ENCODE measurements around the gene GRAMD1A. TPM values are rescaled to one million over a fixed set of nuclear protein-coding genes. Genes with fewer than 3 reads are reported as not detected.

The GRAMD1A gene
- total RNA-seq, 2 experiments from 2014 or later = 76.2 to 81.8 TPM

GRCh38 chr19:35052599-35053190, 52.6 kb downstream of the GRAMD1A start:
- Mint-ChIP-seq H3K27me3 (ENCODE audit: low read depth) (no peaks in the 10 kb centered on the region), H3K4me3 (no peak overlapping the region), H3K9me3 (ENCODE audit: insufficient read depth) (no peaks in the 10 kb centered on the region), H3K27ac (no peak overlapping the region), H3K36me3 (ENCODE audit: low read depth) (no peaks in the 10 kb centered on the region), H3K4me1 (ENCODE audit: low read depth) (no peaks in the 10 kb centered on the region)
- no peak for DNase-seq
- ChIA-PET CTCF (interaction anchor here (1.6 to 3.9 kb wide), 2 partner anchors 9 to 14 kb away, joined by 3 to 20 read pairs; no protein-coding TSS in a partner anchor), POLR2A (no interaction called here)
- ATAC-seq = no peak

- Mint-ChIP-seq H3K27me3 (ENCODE audit: low read depth) (no peaks in the 10 kb centered on the region), H3K27ac (no peak overlapping the region), H3K4me3 (no peak overlapping the region), H3K4me1 (ENCODE audit: low read depth) (no peaks in the 10 kb centered on the region), H3K9me3 (ENCODE audit: insufficient read depth) (no peaks in the 10 kb centered on the region), H3K36me3 (ENCODE audit: low read depth) (no peaks in the 10 kb centered on the region)
- no peak for ATAC-seq
- ChIA-PET POLR2A (no interaction called here), CTCF (interaction anchor here (1.3 to 3.9 kb wide), 2 partner anchors 10 to 38 kb away, joined by 3 to 20 read pairs; no protein-coding TSS in a partner anchor)
- DNase-seq = no peak
These were observed 53.7 kb downstream of the GRAMD1A start for GRCh38 chr19:35053667-35054293.

- H3K27ac Mint-ChIP-seq = no peak overlapping the region
- POLR2A ChIA-PET = no interaction called here
- H3K4me1 Mint-ChIP-seq (ENCODE audit: low read depth) = no peaks in the 10 kb centered on the region
- H3K4me3 Mint-ChIP-seq = no peak overlapping the region
- no peak for ATAC-seq
- DNase-seq = no peak
- CTCF ChIA-PET = interaction anchor here (1.3 to 3.9 kb wide), 3 partner anchors 11 to 37 kb away, joined by 3 to 20 read pairs (median 10); no protein-coding TSS in a partner anchor
- H3K36me3 Mint-ChIP-seq (ENCODE audit: low read depth) = no peaks in the 10 kb centered on the region
- no peaks in the 10 kb centered on the region for H3K9me3 Mint-ChIP-seq (ENCODE audit: insufficient read depth)
- no peaks in the 10 kb centered on the region for H3K27me3 Mint-ChIP-seq (ENCODE audit: low read depth)
These were observed 54.5 kb downstream of the GRAMD1A start for GRCh38 chr19:35054626-35055025.

- ATAC-seq (peak; percentile 53), DNase-seq (peak; percentile 31)
- Mint-ChIP-seq H3K27ac (no peak overlapping the region), H3K4me3 (no peak overlapping the region), H3K9me3 (ENCODE audit: insufficient read depth) (no peaks in the 10 kb centered on the region), H3K36me3 (ENCODE audit: low read depth) (no peaks in the 10 kb centered on the region), H3K27me3 (ENCODE audit: low read depth) (no peaks in the 10 kb centered on the region), H3K4me1 (ENCODE audit: low read depth) (no peaks in the 10 kb centered on the region)
- ChIA-PET POLR2A (no interaction called here), CTCF (interaction anchor here (0.8 to 3.9 kb wide), 5 partner anchors 11 to 86 kb away, joined by 3 to 20 read pairs (median 5); no protein-coding TSS in a partner anchor)
These were observed 55.6 kb downstream of the GRAMD1A start for GRCh38 chr19:35055715-35056179.

GRCh38 chr19:35056513-35057063, 56.5 kb downstream of the GRAMD1A start:
- no peak for ATAC-seq
- Mint-ChIP-seq H3K4me3 (no peak overlapping the region), H3K36me3 (ENCODE audit: low read depth) (no peaks in the 10 kb centered on the region), H3K27ac (no peak overlapping the region), H3K27me3 (ENCODE audit: low read depth) (no peaks in the 10 kb centered on the region), H3K9me3 (ENCODE audit: insufficient read depth) (no peaks in the 10 kb centered on the region), H3K4me1 (ENCODE audit: low read depth) (no peaks in the 10 kb centered on the region)
- ChIA-PET CTCF (interaction anchor here (1.7 to 3.9 kb wide), 3 partner anchors 10 to 79 kb away, joined by 3 to 20 read pairs (median 10); no protein-coding TSS in a partner anchor), POLR2A (no interaction called here)
- no peak for DNase-seq

GRCh38 chr19:35058370-35058769, 58.2 kb downstream of the GRAMD1A start:
- Mint-ChIP-seq H3K9me3 (ENCODE audit: insufficient read depth) (no peaks in the 10 kb centered on the region), H3K4me1 (ENCODE audit: low read depth) (no peaks in the 10 kb centered on the region), H3K4me3 (no peak overlapping the region), H3K27me3 (ENCODE audit: low read depth) (no peaks in the 10 kb centered on the region), H3K27ac (no peak overlapping the region), H3K36me3 (ENCODE audit: low read depth) (no peaks in the 10 kb centered on the region)
- ChIA-PET POLR2A (no interaction called here), CTCF (interaction anchor here (1.3 to 2.3 kb wide), 3 partner anchors 8 to 78 kb away, joined by 4 to 11 read pairs (median 7); no protein-coding TSS in a partner anchor)
- DNase-seq (no peak), ATAC-seq (no peak)

- DNase-seq (no peak), ATAC-seq (no peak)
- no peaks in the 10 kb centered on the region for H3K36me3 Mint-ChIP-seq (ENCODE audit: low read depth)
- H3K9me3 Mint-ChIP-seq (ENCODE audit: insufficient read depth) = no peaks in the 10 kb centered on the region
- CTCF ChIA-PET = interaction anchor here (1.3 to 2.3 kb wide), 3 partner anchors 7 to 77 kb away, joined by 4 to 11 read pairs (median 7); no protein-coding TSS in a partner anchor
- no peak overlapping the region for H3K4me3 Mint-ChIP-seq
- no peak overlapping the region for H3K27ac Mint-ChIP-seq
- H3K4me1 Mint-ChIP-seq (ENCODE audit: low read depth) = no peaks in the 10 kb centered on the region
- H3K27me3 Mint-ChIP-seq (ENCODE audit: low read depth) = no peaks in the 10 kb centered on the region
- POLR2A ChIA-PET = no interaction called here
These were observed 59.1 kb downstream of the GRAMD1A start for GRCh38 chr19:35059006-35059798.

GRCh38 chr19:35059799-35060091, 59.6 kb downstream of the GRAMD1A start:
- H3K27me3 Mint-ChIP-seq (ENCODE audit: low read depth) = no peaks in the 10 kb centered on the region
- no peak for DNase-seq
- no peaks in the 10 kb centered on the region for H3K4me1 Mint-ChIP-seq (ENCODE audit: low read depth)
- no peak for ATAC-seq
- POLR2A ChIA-PET = no interaction called here
- no peaks in the 10 kb centered on the region for H3K9me3 Mint-ChIP-seq (ENCODE audit: insufficient read depth)
- CTCF ChIA-PET = no interaction called here
- H3K36me3 Mint-ChIP-seq (ENCODE audit: low read depth) = no peaks in the 10 kb centered on the region
- H3K4me3 Mint-ChIP-seq = no peak overlapping the region
- no peak overlapping the region for H3K27ac Mint-ChIP-seq

- Mint-ChIP-seq H3K27ac (no peak overlapping the region), H3K4me3 (no peak overlapping the region), H3K27me3 (ENCODE audit: low read depth) (no peaks in the 10 kb centered on the region), H3K36me3 (ENCODE audit: low read depth) (no peaks in the 10 kb centered on the region), H3K9me3 (ENCODE audit: insufficient read depth) (no peaks in the 10 kb centered on the region), H3K4me1 (ENCODE audit: low read depth) (no peaks in the 10 kb centered on the region)
- ATAC-seq (no peak), DNase-seq (no peak)
- ChIA-PET CTCF (no interaction called here), POLR2A (no interaction called here)
These were observed 60.2 kb downstream of the GRAMD1A start for GRCh38 chr19:35060160-35060855.

GRCh38 chr19:35061583-35062373, 61.7 kb downstream of the GRAMD1A start:
- Mint-ChIP-seq H3K27me3 (ENCODE audit: low read depth) (no peaks in the 10 kb centered on the region), H3K4me3 (no peak overlapping the region), H3K9me3 (ENCODE audit: insufficient read depth) (peaks cover 3% of the 10 kb centered on the region), H3K27ac (no peak overlapping the region), H3K36me3 (ENCODE audit: low read depth) (no peaks in the 10 kb centered on the region), H3K4me1 (ENCODE audit: low read depth) (peaks cover 5% of the 10 kb centered on the region)
- CTCF ChIA-PET = interaction anchor here (0.8 to 1.0 kb wide), 2 partner anchors 17 to 28 kb away, joined by 3 read pairs; no protein-coding TSS in a partner anchor
- POLR2A ChIA-PET = no interaction called here
- DNase-seq (no peak), ATAC-seq (no peak)

- DNase-seq = no peak
- Mint-ChIP-seq H3K9me3 (ENCODE audit: insufficient read depth) (peaks cover 4% of the 10 kb centered on the region), H3K27ac (no peak overlapping the region), H3K4me3 (no peak overlapping the region), H3K27me3 (ENCODE audit: low read depth) (no peaks in the 10 kb centered on the region), H3K36me3 (ENCODE audit: low read depth) (no peaks in the 10 kb centered on the region), H3K4me1 (ENCODE audit: low read depth) (peaks cover 13% of the 10 kb centered on the region)
- ATAC-seq = no peak
- ChIA-PET POLR2A (no interaction called here), CTCF (no interaction called here)
These were observed 62.8 kb downstream of the GRAMD1A start for GRCh38 chr19:35062942-35063341.
